GM21723 (cell line): Measurements from ENCODE around the gene PTPN4.

Experiments used
- ATAC-seq: cut with Tn5 transposase; IDR thresholded peaks from one replicate; pipeline ENCODE4 v1.9.1; 2021; ENCODE audit warnings: mild to moderate bottlenecking, moderate library complexity; ENCODE audit not compliant: unreplicated experiment

PTPN4 gene

GRCh38 chr2:119852214-119852613, 92.5 kb downstream of the PTPN4 start:
- ATAC-seq = no peak

GRCh38 chr2:119853777-119854399, 94.2 kb downstream of the PTPN4 start:
- ATAC-seq = no peak

DNA sequence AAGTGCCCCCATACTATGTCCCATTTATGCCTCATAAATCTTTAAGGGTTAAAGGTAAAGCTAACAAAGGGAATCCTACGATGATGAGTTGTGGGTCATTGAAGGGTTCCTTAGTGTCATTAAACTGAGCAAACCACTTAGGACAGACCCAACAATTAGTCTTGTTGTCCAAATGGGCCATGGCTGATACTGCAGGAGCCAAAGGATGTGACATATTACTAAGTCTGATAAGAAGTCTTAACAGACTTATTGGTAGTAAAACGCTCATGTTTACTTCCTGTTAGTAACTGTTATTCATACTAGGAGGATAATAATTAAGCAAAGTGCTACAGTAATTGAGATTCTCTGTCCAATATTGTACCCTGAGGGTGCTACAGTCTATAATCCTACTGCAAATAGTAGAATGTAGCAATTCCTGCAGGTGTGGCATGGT, 96.8 kb downstream of the PTPN4 start:
- ATAC-seq = no peak

- no peak for ATAC-seq
Observed at GRCh38 chr2:119857742-119858141, 98.0 kb downstream of the PTPN4 start.

DNA sequence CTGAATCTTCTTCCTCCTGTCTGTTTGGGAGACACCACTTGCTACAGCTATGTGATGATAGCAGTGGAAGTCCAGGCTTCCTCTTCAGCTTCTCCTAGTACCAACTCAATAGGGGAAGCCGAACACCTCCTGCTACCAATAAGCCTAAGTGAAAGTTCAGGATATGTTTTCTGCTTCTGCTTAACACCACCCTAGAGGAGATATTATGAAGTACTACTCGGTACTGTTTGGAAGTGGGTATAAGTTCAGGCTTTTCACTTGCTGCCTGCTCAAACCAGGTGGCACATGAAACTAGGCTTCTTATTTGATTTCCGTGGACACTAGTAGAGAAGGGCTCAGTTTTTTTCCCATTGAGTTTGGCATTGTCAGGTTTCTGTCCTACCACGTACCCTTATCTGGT, 99.8 kb downstream of the PTPN4 start:
- ATAC-seq = no peak

- ATAC-seq = no peak
Observed at GRCh38 chr2:119860924-119861323, 101.2 kb downstream of the PTPN4 start.

- ATAC-seq = peak; percentile 94
Observed at GRCh38 chr2:119862127-119862889, 102.6 kb downstream of the PTPN4 start.

DNA sequence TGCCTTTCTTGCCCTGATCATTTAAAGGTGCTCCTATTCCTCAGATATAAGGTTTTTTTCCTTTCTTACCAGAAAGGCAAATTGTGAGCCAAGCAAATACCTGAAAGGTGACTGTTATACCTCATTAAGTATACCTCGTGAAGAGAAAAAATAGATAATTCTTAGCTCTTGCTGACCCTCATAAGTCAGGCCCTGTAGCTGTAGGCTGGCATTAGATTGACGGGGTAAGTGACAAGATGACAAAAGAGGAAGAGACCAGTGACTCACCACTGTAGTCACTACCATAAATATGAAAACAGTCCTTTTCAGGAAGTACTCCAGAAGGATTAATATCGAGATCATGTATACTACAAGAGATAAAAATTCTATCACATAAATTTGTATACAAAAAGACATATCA, 104.6 kb downstream of the PTPN4 start:
- ATAC-seq = no peak

- ATAC-seq = no peak
Observed at GRCh38 chr2:119871725-119872124, 112.0 kb downstream of the PTPN4 start.

DNA sequence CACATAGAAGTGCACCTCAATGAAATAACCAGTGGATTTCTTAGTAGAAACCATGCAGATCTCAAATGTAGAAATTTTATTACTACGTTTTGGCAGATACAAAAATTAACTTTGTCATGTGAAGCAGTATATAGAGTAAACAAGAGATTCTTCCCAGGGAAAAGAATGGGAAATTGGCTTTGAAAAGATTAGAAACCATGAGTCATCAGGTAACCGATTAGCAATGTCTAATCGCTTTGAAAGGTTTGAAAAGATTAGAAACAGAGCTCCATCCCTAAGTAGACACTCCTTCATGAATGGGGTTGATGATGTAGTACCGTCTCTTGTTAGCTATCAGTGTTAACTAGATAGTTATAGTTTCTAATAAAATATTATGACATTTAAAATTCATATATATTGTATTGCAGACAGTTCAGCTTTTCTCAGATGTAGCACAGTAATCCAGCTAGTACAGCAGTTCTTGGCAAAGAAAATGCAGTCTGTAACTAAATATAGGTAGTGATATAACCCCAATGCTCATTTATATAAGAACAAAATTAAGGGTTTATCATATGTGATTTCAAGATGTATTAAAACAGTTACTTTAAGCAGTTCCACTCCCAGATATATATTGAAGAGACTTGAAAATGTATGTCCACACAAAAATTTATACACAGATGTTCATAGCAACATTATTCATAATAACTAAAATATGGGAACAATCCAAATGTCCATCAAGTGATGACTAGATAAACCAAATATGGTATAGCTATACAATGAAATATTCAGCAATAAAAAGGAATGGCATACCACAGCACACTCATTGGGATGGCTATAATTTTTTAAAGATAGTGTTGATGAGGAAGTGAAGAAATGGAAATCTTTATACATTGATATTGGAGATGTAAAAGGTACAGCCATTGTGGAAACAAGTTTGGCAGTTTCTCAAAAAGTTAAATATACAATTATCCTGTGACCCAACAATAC, 113.9 kb downstream of the PTPN4 start:
- no peak for ATAC-seq

- ATAC-seq = no peak
Observed at GRCh38 chr2:119879502-119879901, 119.8 kb downstream of the PTPN4 start.

GRCh38 chr2:119888680-119889079, 129.0 kb downstream of the PTPN4 start:
- ATAC-seq = no peak

- ATAC-seq = no peak
Observed at GRCh38 chr2:119897736-119898395, 138.1 kb downstream of the PTPN4 start.

GRCh38 chr2:119901013-119901412, 141.3 kb downstream of the PTPN4 start:
- ATAC-seq = no peak

DNA sequence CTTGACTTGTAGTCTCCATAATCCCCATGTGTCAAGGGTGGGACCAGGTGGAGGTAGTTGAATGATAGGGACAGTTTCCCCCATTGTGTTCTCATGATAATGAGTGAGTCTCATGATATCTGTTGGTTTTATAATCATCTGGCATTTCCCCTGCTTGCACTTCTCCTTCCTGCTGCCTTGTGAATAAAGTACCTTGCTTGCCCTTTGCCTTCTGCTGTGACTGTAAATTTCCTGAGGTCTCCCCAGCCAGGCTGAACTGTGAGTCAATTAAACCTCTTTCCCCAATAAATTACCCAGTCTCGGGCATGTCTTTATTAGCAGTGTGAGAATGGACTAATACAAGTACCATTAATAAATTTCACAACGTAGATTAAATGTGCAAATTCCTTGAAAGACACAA, 150.8 kb downstream of the PTPN4 start:
- ATAC-seq = no peak

- ATAC-seq = no peak
Observed at GRCh38 chr2:119914266-119914665, 154.5 kb downstream of the PTPN4 start.

GRCh38 chr2:119921825-119922224, 162.1 kb downstream of the PTPN4 start:
- ATAC-seq = no peak

GRCh38 chr2:119922699-119923098, 163.0 kb downstream of the PTPN4 start:
- no peak for ATAC-seq

GRCh38 chr2:119929537-119929936, 169.8 kb downstream of the PTPN4 start:
- ATAC-seq = no peak

GRCh38 chr2:119932809-119933208, 173.1 kb downstream of the PTPN4 start:
- no peak for ATAC-seq

DNA sequence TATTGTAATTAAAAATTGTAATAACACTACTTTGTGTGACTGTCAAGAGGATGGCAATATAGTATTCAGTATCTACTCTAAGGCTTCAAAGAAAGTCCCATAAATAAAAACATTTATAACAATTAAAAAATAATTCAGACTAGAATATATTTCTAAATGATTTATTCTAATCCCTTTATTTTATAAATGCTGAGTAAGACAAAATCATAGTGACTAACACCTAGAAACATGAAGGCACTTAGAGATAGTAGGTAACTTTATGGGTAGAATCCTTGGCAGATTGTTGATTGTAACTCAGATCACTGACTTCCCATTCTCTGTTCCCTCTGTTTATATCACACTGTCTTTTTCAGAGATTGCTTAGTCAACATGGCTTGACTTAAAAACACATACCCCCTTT, 174.6 kb downstream of the PTPN4 start:
- no peak for ATAC-seq
